Measurements from ENCODE around the gene TNFRSF17. TPM values are rescaled to one million over a fixed set of nuclear protein-coding genes. Genes with fewer than 3 reads are reported as not detected.

Gene TNFRSF17
- total and polyA plus RNA-seq, 2 of the 13 experiments (the other 11 are each of a cell fraction or from before 2014, with no cell fraction given) = not detected

- TF ChIP-seq TFAP4 (IDR thresholded peaks at IDR 0.05; ENCODE audit: borderline replicate concordance, low read depth) (peak; percentile 93), KDM6A (CRISPR knock-in tag; IDR thresholded peaks at IDR 0.05; ENCODE audit: low read depth) (peak; percentile 18; the same call in 1 of the 2 replicates), NFKB2 (CRISPR knock-in tag; IDR thresholded peaks at IDR 0.05; ENCODE audit: borderline replicate concordance) (peak; percentile 92), KLF6 (CRISPR knock-in tag; IDR thresholded peaks at IDR 0.05) (peak; percentile 96; the same call in 1 of the 2 replicates), HES4 (CRISPR knock-in tag; IDR thresholded peaks at IDR 0.05; ENCODE audit: borderline replicate concordance) (peak; percentile 66; the same call in 1 of the 2 replicates), PHF21A (CRISPR knock-in tag; IDR thresholded peaks at IDR 0.05) (peak; percentile 7; the same call in 1 of the 2 replicates), SMYD3 (CRISPR knock-in tag; IDR thresholded peaks at IDR 0.05) (peak; percentile 60; the same call in 1 of the 2 replicates), XRCC5 (optimal IDR thresholded peaks at IDR 0.05; ENCODE audit: low read length) (peak; percentile 96), ZNF674 (CRISPR knock-in tag; IDR thresholded peaks at IDR 0.05; ENCODE audit: low read depth) (0 out of 2 replicates have a peak, but pooled peaks have one; percentile 7), WIZ (CRISPR knock-in tag; IDR thresholded peaks at IDR 0.05) (no peak), FOXO1 (CRISPR knock-in tag; IDR thresholded peaks at IDR 0.05) (peak; percentile 74), ZNF639 (CRISPR knock-in tag; conservative IDR thresholded peaks at IDR 0.05) (peak; percentile 96), GLMP (CRISPR knock-in tag; IDR thresholded peaks at IDR 0.05; ENCODE audit: borderline replicate concordance) (no peak), SMAD9 (CRISPR knock-in tag; IDR thresholded peaks at IDR 0.05) (no peak), ZNF446 (CRISPR knock-in tag; IDR thresholded peaks at IDR 0.05) (peak; percentile 94), ZSCAN31 (CRISPR knock-in tag; IDR thresholded peaks at IDR 0.05; ENCODE audit: low read depth) (peak; percentile 97), NFE2L1 (CRISPR knock-in tag; IDR thresholded peaks at IDR 0.05; ENCODE audit: borderline replicate concordance) (no peak), ZBTB10 (CRISPR knock-in tag; IDR thresholded peaks at IDR 0.05; ENCODE audit: borderline replicate concordance) (peak; percentile 9; the same call in 1 of the 2 replicates), ZSCAN30 (CRISPR knock-in tag; IDR thresholded peaks at IDR 0.05) (peak; percentile 98), TRIM22 (IDR thresholded peaks at IDR 0.05) (no peak)
Observed at GRCh38 chr16:11915644-11916523, 49.1 kb upstream of the TNFRSF17 start, which contains the start of gene GSPT1 (continued).

All from HepG2 (cell line).